HEK293T (cell line): ENCODE results near the gene PTGER4.

Experiments used
- ARNT ChIP-seq: fragments of 450-650 bp; IDR thresholded peaks from 2 replicates; pipeline ENCODE4 v1.6.1; 2017; ENCODE audit warnings: mild to moderate bottlenecking
- BHLHE40 ChIP-seq: fragments of 450-650 bp; IDR thresholded peaks from 2 replicates; pipeline ENCODE4 v1.6.1; 2016; ENCODE audit warnings: mild to moderate bottlenecking, moderate library complexity, borderline replicate concordance
- ELF4 ChIP-seq: fragments of 450-650 bp; IDR thresholded peaks from 2 replicates; pipeline ENCODE4 v1.6.1; 2017; ENCODE audit warnings: antibody characterized with exemption
- FOXA1 ChIP-seq: fragments of 450-650 bp; IDR thresholded peaks from 2 replicates; pipeline ENCODE4 v1.6.1; 2016; ENCODE audit warnings: mild to moderate bottlenecking
- FOXK2 ChIP-seq: fragments of 450-650 bp; IDR thresholded peaks from 2 replicates; pipeline ENCODE4 v1.6.1; 2016; ENCODE audit warnings: mild to moderate bottlenecking
- FOXM1 ChIP-seq: fragments of 450-650 bp; IDR thresholded peaks from 2 replicates; pipeline ENCODE4 v1.6.1; 2017; ENCODE audit warnings: mild to moderate bottlenecking, borderline replicate concordance
- LEF1 ChIP-seq: fragments of 450-650 bp; IDR thresholded peaks from 2 replicates; pipeline ENCODE4 v1.6.1; 2017; ENCODE audit warnings: mild to moderate bottlenecking, borderline replicate concordance
- PKNOX1 ChIP-seq: fragments of 450-650 bp; IDR thresholded peaks from 2 replicates; pipeline ENCODE4 v1.6.1; 2016
- SP1 ChIP-seq: fragments of 450-650 bp; IDR thresholded peaks from 2 replicates; pipeline ENCODE4 v1.6.1; 2017
- TARDBP ChIP-seq: fragments of 450-650 bp; IDR thresholded peaks from 2 replicates; pipeline ENCODE4 v1.6.1; 2016

- no peak for TF ChIP-seq SP1
- no peak for TF ChIP-seq FOXK2
- no peak for TF ChIP-seq FOXA1
- TF ChIP-seq BHLHE40: no peak
- TF ChIP-seq FOXM1: no peak
- TF ChIP-seq LEF1: no peak
- TF ChIP-seq ELF4: no peak
- TF ChIP-seq PKNOX1: no peak
- TF ChIP-seq ARNT: no peak
- no peak for TF ChIP-seq TARDBP
Observed at GRCh38 chr5:40720069-40720468, 40.4 kb downstream of the PTGER4 start.
